SH-SY5Y (cell line): ENCODE measurements around the gene HADHA.

Experiments
- GATA2 ChIP-seq: IDR thresholded peaks from 2 replicates; pipeline ENCODE4 v1.6.1; 2011; ENCODE audit warnings: mild to moderate bottlenecking, low read depth, low read length
- GATA3 ChIP-seq: IDR thresholded peaks from 2 replicates; pipeline ENCODE4 v1.6.1; 2011; ENCODE audit warnings: low read depth, mild to moderate bottlenecking, low read length, moderate library complexity

GRCh38 chr2:26185954-26186770, 58.3 kb downstream of the HADHA start:
- TF ChIP-seq GATA3 (no peak), GATA2 (no peak)
